Measurements from ENCODE around the gene KEL. TPM values are rescaled to one million over a fixed set of nuclear protein-coding genes. Genes with fewer than 3 reads are reported as not detected.
A peak's percentile ranks its signal among the peaks of the same experiment; 100 is the strongest.
"Not testable (repeated sequence)": the region's sequence is repeated elsewhere in the genome, so short reads cannot be mapped to it uniquely, and the experiment has no call there.

Gene KEL
- total RNA-seq, 2 donors from 2014 or later: 0.31 to 1.8 TPM

- H3K4me1 Mint-ChIP-seq (ENCODE audit: low read depth): no peaks in the 10 kb centered on the region
- no peak for ATAC-seq (replicated peaks in 1 of 2)
These were observed 22.1 kb upstream of the KEL start for GRCh38 chr7:142984297-142984696.

DNA sequence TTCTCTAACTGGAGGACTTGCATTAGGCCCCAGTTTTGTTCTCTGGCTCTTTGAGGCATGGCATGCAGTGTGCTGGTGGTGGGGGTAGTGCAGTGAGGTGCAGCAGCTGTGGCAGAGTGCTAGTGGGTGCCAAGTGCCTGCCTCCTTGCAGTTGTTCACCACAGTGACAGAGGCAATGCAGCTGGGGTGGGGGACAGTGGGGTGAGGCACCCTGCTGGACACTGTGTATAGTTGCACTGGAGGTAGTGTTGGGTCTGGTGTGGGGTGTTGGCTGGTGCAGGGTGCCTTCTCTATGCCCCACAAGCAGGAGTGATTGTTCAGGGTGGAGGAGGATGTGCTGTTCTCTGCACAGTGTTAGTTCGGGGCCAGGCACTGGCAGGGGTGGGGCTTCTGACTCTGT lies 21.7 kb upstream of the KEL start:
- Mint-ChIP-seq H3K4me3 (no peak overlapping the region), H3K27me3 (ENCODE audit: low read depth) (peaks cover 28% of the 10 kb centered on the region), H3K27ac (no peak overlapping the region), H3K4me1 (ENCODE audit: low read depth) (no peaks in the 10 kb centered on the region), H3K9me3 (peaks cover 4 to 6% of the 10 kb centered on the region in 2 donors), H3K36me3 (ENCODE audit: insufficient read depth in 2 of 2) (peaks cover 0 to 1% of the 10 kb centered on the region in 2 donors)
- DNase-seq (no peak), ATAC-seq (replicated peaks in 1 of 2) (no peak)

More at GRCh38 chr7:142984297-142984696, 22.1 kb upstream of the KEL start:
- H3K4me3 Mint-ChIP-seq: no peak overlapping the region
- peaks cover 4 to 6% of the 10 kb centered on the region in 2 donors for H3K9me3 Mint-ChIP-seq
- peaks cover 28% of the 10 kb centered on the region for H3K27me3 Mint-ChIP-seq (ENCODE audit: low read depth)
- H3K27ac Mint-ChIP-seq: no peak overlapping the region
- DNase-seq: no peak
- H3K36me3 Mint-ChIP-seq (ENCODE audit: insufficient read depth in 2 of 2): peaks cover 0 to 1% of the 10 kb centered on the region in 2 donors

GRCh38 chr7:142978402-142978801 lies 16.2 kb upstream of the KEL start:
- not testable (repeated sequence) for ATAC-seq (replicated peaks in 1 of 2); H3K4me3 Mint-ChIP-seq; H3K36me3 Mint-ChIP-seq (ENCODE audit: insufficient read depth in 2 of 2); H3K4me1 Mint-ChIP-seq (ENCODE audit: low read depth); H3K27ac Mint-ChIP-seq; DNase-seq; H3K9me3 Mint-ChIP-seq
- peaks cover 28% of the 10 kb centered on the region for H3K27me3 Mint-ChIP-seq (ENCODE audit: low read depth)

GRCh38 chr7:142974626-142975025 lies 12.5 kb upstream of the KEL start:
- peaks cover 0 to 3% of the 10 kb centered on the region in 2 donors for H3K9me3 Mint-ChIP-seq
- DNase-seq (no peak), ATAC-seq (replicated peaks in 1 of 2) (no peak)
- H3K27ac Mint-ChIP-seq: peak overlapping the region; percentile 37
- no peak overlapping the region for H3K4me3 Mint-ChIP-seq
- no peaks in the 10 kb centered on the region for H3K4me1 Mint-ChIP-seq (ENCODE audit: low read depth)
- H3K36me3 Mint-ChIP-seq (ENCODE audit: insufficient read depth in 2 of 2): no peaks in the 10 kb centered on the region
- peaks cover 7% of the 10 kb centered on the region for H3K27me3 Mint-ChIP-seq (ENCODE audit: low read depth)

DNA sequence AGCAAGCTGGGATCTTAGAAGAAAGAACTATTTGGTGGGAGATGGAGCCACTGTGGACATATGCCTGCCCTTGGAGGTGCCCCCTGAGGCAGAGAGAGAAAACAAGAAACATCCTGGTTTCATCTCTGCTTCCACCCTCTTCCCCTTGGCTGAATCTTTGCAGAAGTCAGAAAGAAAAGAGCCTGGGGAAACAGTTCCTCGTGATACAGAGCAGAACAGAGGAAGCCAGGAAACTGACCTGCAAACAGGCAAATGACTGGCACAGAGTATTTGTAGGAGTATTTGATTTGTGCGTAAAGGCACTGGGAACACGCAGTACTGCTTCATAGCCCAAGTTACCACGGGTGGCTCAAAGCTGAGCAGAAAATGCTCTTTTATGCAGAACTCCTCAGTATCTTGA lies 7.0 kb upstream of the KEL start:
- Mint-ChIP-seq H3K27me3 (ENCODE audit: low read depth) (peaks cover 26% of the 10 kb centered on the region), H3K9me3 (no peaks in the 10 kb centered on the region), H3K4me3 (no peak overlapping the region), H3K27ac (no peak overlapping the region), H3K4me1 (ENCODE audit: low read depth) (no peaks in the 10 kb centered on the region), H3K36me3 (ENCODE audit: insufficient read depth in 2 of 2) (no peaks in the 10 kb centered on the region)
- no peak for ATAC-seq (replicated peaks in 1 of 2)
- no peak for DNase-seq

GRCh38 chr7:142968229-142968628 lies 6.1 kb upstream of the KEL start:
- no peaks in the 10 kb centered on the region for H3K36me3 Mint-ChIP-seq (ENCODE audit: insufficient read depth in 2 of 2)
- no peak overlapping the region for H3K27ac Mint-ChIP-seq
- ATAC-seq (replicated peaks in 1 of 2) (no peak), DNase-seq (no peak)
- peaks cover 34% of the 10 kb centered on the region for H3K27me3 Mint-ChIP-seq (ENCODE audit: low read depth)
- no peaks in the 10 kb centered on the region for H3K4me1 Mint-ChIP-seq (ENCODE audit: low read depth)
- no peaks in the 10 kb centered on the region for H3K9me3 Mint-ChIP-seq
- no peak overlapping the region for H3K4me3 Mint-ChIP-seq

GRCh38 chr7:142964502-142965246 lies 2.5 kb upstream of the KEL start:
- no peaks in the 10 kb centered on the region for H3K9me3 Mint-ChIP-seq
- DNase-seq (no peak), ATAC-seq (replicated peaks in 1 of 2) (no peak)
- H3K27me3 Mint-ChIP-seq (ENCODE audit: low read depth): peaks cover 34% of the 10 kb centered on the region
- H3K27ac Mint-ChIP-seq: no peak overlapping the region
- no peak overlapping the region for H3K4me3 Mint-ChIP-seq
- no peaks in the 10 kb centered on the region for H3K36me3 Mint-ChIP-seq (ENCODE audit: insufficient read depth in 2 of 2)
- no peaks in the 10 kb centered on the region for H3K4me1 Mint-ChIP-seq (ENCODE audit: low read depth)

DNA sequence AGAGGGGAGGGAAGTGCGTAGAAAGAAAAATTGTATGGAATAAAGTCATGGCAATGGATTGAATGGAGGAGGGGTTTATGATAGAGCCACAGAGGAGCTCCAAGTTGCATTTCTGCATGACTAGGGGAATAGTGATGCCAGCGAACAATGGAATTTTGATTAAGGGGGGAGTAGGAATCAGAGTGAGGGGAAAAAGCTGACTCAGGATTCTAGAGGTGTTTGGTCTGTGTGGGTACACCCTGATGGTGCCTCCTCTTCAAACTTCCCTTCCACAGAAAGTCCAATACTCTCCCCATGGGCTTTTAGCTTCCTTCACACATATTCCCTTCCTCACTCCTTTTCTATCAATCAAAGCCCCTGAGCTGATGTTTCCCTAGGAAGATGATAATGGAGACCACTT lies 1.8 kb upstream of the KEL start:
- no peak overlapping the region for H3K4me3 Mint-ChIP-seq
- no peaks in the 10 kb centered on the region for H3K36me3 Mint-ChIP-seq (ENCODE audit: insufficient read depth in 2 of 2)
- no peak overlapping the region for H3K27ac Mint-ChIP-seq
- H3K27me3 Mint-ChIP-seq (ENCODE audit: low read depth): peaks cover 30% of the 10 kb centered on the region
- H3K9me3 Mint-ChIP-seq: no peaks in the 10 kb centered on the region
- DNase-seq (no peak), ATAC-seq (replicated peaks in 1 of 2) (no peak)
- no peaks in the 10 kb centered on the region for H3K4me1 Mint-ChIP-seq (ENCODE audit: low read depth)

GRCh38 chr7:142962991-142963390 lies 828 bp upstream of the KEL start:
- no peak overlapping the region for H3K27ac Mint-ChIP-seq
- DNase-seq (no peak), ATAC-seq (replicated peaks in 1 of 2) (no peak)
- H3K27me3 Mint-ChIP-seq (ENCODE audit: low read depth): peaks cover 20% of the 10 kb centered on the region
- H3K4me1 Mint-ChIP-seq (ENCODE audit: low read depth): no peaks in the 10 kb centered on the region
- H3K9me3 Mint-ChIP-seq: no peaks in the 10 kb centered on the region
- no peak overlapping the region for H3K4me3 Mint-ChIP-seq
- no peaks in the 10 kb centered on the region for H3K36me3 Mint-ChIP-seq (ENCODE audit: insufficient read depth in 2 of 2)

GRCh38 chr7:142961595-142961972 lies 579 bp downstream of the KEL start:
- ATAC-seq (replicated peaks in 1 of 2) (no peak), DNase-seq (no peak)
- H3K9me3 Mint-ChIP-seq: no peaks in the 10 kb centered on the region
- H3K36me3 Mint-ChIP-seq (ENCODE audit: insufficient read depth in 2 of 2): peaks cover 0 to under 1% of the 10 kb centered on the region in 2 donors
- H3K4me3 Mint-ChIP-seq: no peak overlapping the region
- peaks cover 15% of the 10 kb centered on the region for H3K27me3 Mint-ChIP-seq (ENCODE audit: low read depth)
- no peaks in the 10 kb centered on the region for H3K4me1 Mint-ChIP-seq (ENCODE audit: low read depth)
- H3K27ac Mint-ChIP-seq: no peak overlapping the region

DNA sequence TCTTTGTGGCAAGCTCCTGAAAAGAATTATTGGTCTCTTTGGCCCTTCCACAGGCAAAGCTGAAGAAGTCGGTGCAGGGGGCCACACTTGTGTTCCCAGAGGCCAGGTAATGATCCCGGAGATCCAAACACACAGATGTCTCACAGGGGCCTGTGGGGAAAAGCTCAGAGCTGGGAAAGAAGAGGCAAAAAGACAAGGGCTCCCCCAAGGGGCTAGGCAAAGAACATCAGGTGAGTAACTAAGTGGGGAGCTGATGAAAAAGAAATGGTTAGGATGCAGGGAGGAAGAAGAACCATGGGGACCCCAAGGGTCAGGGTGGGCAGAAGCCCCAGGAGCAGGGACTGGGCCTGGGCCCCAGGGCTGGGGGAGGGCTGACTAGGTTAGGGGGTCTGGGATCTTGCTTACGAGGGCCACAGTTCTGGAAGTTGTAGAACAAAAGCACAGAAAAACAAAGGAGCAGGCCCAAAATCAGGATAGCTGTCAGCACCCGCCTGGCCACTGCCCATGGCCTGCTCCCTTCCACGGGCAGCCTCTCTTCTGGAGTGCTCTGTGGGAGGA lies 1.1 kb downstream of the KEL start:
- Mint-ChIP-seq H3K4me1 (ENCODE audit: low read depth) (no peaks in the 10 kb centered on the region), H3K36me3 (ENCODE audit: insufficient read depth in 2 of 2) (peaks cover 0 to 4% of the 10 kb centered on the region in 2 donors), H3K27me3 (ENCODE audit: low read depth) (peaks cover 19% of the 10 kb centered on the region), H3K4me3 (no peak overlapping the region), H3K27ac (no peak overlapping the region), H3K9me3 (peaks cover 2% of the 10 kb centered on the region in 2 donors)
- DNase-seq: no peak
- no peak for ATAC-seq (replicated peaks in 1 of 2)

- ATAC-seq (replicated peaks in 1 of 2) (no peak), DNase-seq (no peak)
- H3K4me1 Mint-ChIP-seq (ENCODE audit: low read depth): no peaks in the 10 kb centered on the region
- H3K27ac Mint-ChIP-seq: no peak overlapping the region
- peaks cover 2 to 10% of the 10 kb centered on the region in 2 donors for H3K36me3 Mint-ChIP-seq (ENCODE audit: insufficient read depth in 2 of 2)
- H3K4me3 Mint-ChIP-seq: no peak overlapping the region
- H3K27me3 Mint-ChIP-seq (ENCODE audit: low read depth): peaks cover 23% of the 10 kb centered on the region
- H3K9me3 Mint-ChIP-seq: peaks cover 7 to 11% of the 10 kb centered on the region in 2 donors
These were observed 3.0 kb downstream of the KEL start for GRCh38 chr7:142959202-142959601.

- DNase-seq (no peak), ATAC-seq (replicated peaks in 1 of 2) (no peak)
- H3K4me1 Mint-ChIP-seq (ENCODE audit: low read depth): no peaks in the 10 kb centered on the region
- no peak overlapping the region for H3K4me3 Mint-ChIP-seq
- H3K36me3 Mint-ChIP-seq (ENCODE audit: insufficient read depth in 2 of 2): peaks cover 2 to 10% of the 10 kb centered on the region in 2 donors
- peaks cover 13 to 17% of the 10 kb centered on the region in 2 donors for H3K9me3 Mint-ChIP-seq
- no peak overlapping the region for H3K27ac Mint-ChIP-seq
- H3K27me3 Mint-ChIP-seq (ENCODE audit: low read depth): peaks cover 15% of the 10 kb centered on the region
These were observed 4.4 kb downstream of the KEL start for GRCh38 chr7:142957723-142958122.

Data from activated T-cell treated with anti-CD3 and anti-CD28 coated beads, Interleukin-2, amount 50 U/mL, for 72 hours (primary cell).